Epidermal melanocyte (primary cell): ENCODE data around the gene PTPRN2.
"Not testable (repeated sequence)": the region's sequence is repeated elsewhere in the genome, so short reads cannot be mapped to it uniquely, and the experiment has no call there.

Experiments used
- DNase-seq: peaks from one replicate; pipeline ENCODE4 v3.0.0; 2011; ENCODE audit warnings: low spot score; ENCODE audit not compliant: insufficient read length

The PTPRN2 gene

DNA sequence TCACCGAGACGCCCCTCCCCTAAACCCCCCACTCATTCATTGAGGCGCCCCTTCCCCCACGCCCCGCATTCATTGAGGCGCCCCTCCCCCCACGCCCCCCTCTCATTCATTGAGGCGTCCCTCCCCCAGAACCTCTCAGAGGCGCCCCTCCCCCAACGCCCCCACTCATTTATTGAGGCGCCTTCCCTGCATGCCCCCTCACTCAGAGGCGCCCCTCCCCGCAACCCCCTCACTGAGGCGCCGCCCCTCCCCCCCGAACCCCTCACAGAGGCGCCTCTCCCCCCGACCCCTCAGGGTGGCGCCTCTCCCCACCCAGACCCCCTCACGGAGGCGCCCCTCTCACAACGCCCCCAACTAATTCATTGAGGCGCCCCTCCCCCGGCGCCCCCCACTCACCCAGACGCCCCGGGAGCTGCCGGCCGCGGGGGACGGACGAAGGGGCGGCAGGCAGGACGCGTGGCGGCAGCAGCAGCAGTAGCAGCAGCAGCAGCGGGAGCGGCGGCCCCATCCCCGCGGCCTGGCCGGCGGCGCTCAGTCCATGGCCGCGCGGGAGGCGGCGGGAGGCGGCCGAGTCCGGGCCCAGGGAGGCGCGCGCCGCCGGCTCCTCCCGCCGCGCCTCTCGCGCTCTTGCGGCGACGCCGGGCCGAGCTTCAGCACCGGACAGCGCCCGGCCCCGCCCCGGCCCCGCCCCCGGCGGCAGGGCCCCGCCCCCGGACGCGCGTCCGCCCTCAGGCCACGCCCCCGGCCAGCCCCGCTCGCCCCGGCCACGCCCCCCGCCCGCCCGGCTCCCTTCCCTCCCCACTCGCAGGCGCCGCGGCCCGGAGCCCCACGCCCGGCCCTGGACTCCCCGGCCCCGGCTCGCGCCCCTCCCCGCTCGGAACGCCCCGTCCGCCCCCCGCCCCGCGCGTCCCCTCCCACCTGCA is at the start of gene PTPRN2:
TSS of gene PTPRN2 (minus strand) at position 662 of the 923 bp plus-strand sequence.
- DNase-seq: peak; percentile 24

GRCh38 chr7:158633055-158633956 is 45.7 kb upstream of the PTPRN2 start:
- DNase-seq: no peak

- no peak for DNase-seq
Observed at GRCh38 chr7:158631574-158632195, 44.1 kb upstream of the PTPRN2 start.

DNA sequence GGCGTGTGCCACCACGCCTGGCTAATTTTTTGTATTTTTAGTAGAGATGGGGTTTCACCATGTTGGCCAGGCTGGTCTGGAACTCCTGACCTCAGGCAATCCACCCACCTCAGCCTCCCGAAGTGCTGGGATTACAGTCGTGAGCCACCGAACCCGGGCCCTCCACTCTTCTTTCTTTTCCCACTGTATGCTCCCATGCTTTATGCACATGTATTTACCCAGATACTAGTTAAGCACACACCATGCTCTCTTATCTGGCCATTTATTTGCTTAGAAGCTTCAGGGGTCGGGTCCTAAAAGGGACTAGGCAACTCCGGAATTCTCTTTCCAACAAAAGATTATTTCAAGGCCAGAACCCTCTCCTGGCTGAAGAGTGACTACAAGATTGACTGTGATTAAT is 38.7 kb upstream of the PTPRN2 start:
- DNase-seq: not testable (repeated sequence)

GRCh38 chr7:158623241-158623640 is 35.6 kb upstream of the PTPRN2 start:
- DNase-seq: no peak

DNA sequence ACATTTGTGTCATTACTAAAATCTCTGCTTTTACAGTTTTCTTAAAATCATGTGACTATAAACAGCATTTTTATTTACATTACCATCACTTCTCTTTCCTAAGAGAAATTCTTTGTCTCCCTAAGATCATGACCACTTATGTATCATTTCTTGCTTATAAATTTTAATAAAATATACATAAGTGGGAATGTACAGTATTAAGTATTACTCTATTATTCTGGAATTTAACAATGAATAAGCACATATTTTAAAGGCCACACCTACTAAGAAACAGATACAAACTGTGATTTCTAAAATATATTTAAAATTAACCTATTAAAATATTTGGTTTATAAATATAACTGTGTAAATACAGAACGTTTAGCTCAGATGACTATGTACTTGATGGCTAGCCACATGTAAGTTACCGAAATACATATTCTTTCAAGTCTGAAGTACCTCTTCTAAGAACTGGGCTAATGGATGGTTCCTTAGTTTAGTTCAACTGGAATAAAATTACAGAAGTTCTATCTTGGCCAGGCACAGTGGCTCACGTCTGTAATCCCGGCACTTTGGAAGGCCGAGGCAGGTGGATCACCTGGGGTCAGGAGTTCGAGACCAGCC is 33.3 kb upstream of the PTPRN2 start:
- no peak for DNase-seq

- DNase-seq: no peak
Observed at GRCh38 chr7:158620418-158620817, 32.8 kb upstream of the PTPRN2 start.

GRCh38 chr7:158618745-158619140 is 31.1 kb upstream of the PTPRN2 start:
- DNase-seq: no peak

DNA sequence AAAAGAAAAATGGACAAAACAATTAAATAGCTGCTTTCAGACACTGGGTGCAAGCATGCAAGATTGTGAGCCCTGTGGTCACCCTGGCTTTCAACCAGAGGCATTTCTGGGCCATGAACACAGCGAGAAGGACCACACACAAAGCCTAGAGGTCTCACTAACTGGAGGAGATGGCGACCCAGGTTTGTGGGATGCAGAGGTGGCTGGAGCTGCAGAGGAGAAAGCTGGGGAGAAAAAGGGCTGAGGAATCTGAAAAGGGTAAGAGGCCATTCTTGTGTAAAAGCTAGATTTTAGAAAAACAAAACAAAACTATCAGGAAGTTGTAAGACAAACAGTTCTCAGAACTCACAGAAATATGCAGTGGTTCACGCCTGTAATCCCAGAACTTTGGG is 30.1 kb upstream of the PTPRN2 start:
- DNase-seq: no peak

- no peak for DNase-seq
Observed at GRCh38 chr7:158616050-158616449, 28.4 kb upstream of the PTPRN2 start.

DNA sequence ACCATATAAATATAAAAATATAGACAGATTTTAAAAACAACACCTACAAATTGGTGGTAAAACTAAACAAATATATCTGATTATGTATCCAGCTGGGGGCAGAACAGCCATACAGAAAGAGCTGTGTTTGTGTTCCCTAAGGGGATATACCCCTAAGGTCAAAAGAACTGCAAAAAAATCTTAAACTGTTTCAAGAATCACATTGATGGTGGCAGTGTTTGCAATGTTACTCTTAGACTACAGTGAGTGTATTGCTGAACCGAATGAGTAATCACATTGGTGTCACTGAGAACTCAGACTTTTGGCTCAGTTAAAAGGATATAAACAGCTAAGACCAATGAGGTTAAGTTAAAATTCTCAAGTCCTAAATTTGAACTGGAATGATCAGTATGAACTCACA is 27.1 kb upstream of the PTPRN2 start:
- no peak for DNase-seq

DNA sequence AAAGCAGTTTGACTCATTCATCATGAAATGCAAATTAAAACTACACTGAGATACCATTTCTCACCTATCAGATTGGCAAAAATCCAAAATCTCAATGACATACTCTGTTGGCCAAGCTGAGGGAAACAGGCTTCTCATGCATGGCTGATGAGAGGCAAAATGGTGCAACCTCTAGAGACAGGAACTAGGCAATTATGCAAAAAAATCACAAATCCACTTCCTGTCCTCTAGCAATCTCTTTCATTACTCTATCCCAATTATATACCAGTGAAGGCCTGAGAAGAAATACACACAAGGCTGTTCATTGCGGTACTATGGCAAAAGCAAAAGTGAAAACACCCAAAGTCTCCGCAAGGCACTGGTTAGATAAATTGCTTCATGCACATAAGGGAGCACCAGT is 25.9 kb upstream of the PTPRN2 start:
- DNase-seq: no peak

DNA sequence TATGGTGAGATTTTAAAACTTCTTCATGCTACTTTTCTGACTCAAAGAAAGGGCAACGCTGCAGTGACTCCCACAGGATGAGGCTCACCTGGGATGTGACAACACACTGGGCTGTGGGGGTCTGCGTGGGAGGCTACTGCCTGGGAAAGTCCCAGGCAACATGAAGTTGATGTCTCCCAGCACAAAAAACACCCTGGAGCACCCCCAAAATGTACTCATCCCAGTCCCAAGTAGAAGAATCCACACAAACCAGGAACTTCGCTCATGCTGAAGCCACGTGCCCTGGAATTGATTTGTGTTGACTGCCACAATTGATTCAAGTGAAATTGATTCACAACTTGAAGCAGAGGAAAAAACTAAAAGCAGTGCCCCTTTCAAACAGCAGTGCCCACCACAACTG is 24.9 kb upstream of the PTPRN2 start:
- DNase-seq: no peak

DNA sequence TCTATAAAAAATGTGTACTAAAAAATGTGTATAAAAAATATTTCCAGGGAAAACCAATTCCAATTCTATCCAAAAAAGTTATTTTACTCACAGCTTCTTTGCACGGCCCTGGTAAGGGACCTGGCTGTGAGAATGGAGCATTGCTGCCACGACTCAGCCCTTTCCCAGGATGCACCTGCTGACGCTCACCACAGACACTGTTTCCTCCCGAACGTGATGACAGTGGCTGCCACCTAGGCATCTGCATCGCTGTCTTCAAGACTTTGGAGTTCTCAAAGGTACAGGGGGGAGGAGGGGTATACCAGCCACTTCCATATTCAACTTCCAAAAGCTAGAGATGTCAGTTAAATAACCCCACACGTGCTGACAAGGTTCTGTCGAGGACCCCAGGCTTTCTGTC is 23.9 kb upstream of the PTPRN2 start:
- DNase-seq: no peak

DNA sequence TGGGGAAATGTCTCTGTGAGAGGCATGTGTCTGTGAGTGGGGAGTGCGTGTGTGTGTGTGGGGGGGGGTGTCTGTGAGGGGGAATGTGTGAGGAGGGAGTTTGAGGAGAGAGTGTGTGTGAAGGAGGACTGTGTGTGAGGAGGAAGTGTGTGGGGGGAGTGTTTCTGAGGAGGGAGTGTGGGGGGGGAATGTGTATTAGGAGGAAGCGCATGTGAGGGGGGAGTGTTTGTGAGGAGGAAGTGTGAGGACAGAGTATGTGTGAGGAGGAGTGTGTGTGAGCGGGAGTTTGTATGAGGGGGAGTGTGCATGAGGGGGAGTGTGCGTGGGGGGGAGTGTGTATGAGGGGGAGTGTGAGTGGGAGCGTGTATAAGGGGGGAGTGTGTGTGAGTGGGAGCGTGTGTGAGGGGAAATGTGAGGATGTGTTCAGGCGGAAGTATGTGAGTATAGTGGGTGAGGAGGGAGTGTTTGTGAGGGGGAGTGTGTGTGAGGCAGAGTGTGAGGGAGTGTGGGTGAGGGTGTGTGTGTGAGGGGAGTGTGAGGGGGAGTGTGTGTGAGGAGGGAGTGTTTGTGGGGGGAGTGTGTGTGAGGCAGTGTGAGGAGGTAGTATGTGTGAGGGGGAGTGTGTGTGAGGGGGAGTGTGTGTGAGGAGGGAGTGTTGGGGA is 21.8 kb upstream of the PTPRN2 start:
- no peak for DNase-seq

DNA sequence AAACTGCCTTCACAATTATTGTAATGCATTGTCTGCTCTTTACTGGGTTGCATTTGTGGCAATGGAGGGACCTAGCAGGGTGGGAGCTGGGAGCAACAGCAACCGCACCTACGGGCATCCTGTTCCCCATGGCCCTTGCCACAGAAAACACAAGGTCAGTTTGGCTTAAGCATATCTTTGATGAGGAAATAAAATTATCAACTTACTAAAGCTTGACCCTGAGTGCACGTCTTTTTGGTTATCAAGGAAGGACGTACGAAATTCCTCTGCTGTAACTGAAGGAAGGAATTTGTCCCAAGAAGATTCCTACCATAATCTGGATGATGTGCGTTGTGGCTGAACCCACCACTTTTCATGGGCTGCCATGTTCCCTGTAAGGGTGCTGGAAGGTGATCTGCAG is 19.9 kb upstream of the PTPRN2 start:
- DNase-seq: no peak

GRCh38 chr7:158606671-158607424 is 19.2 kb upstream of the PTPRN2 start:
- no peak for DNase-seq

DNA sequence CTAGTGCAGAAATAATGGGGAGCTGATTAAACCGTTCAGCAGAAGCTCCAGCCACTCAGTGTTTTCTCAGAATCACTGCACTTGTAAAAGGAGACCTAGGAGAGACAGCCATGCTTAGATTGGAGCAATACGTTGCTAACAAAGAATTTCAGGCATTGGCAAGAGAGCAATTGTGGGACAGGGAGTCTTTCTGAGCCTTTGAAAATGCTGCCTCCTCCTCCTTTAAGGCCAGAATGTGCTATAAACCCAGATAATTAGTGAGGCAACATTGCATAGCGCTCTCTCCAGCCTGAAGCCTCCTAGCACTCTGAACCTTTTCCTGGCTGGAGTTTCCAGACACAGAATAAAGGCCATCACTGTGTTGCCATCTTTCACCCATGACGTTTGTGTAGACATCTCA is 18.5 kb upstream of the PTPRN2 start:
- DNase-seq: no peak

GRCh38 chr7:158603773-158604755 is 16.4 kb upstream of the PTPRN2 start:
- no peak for DNase-seq
